GM12878 (cell line): ENCODE measurements around the gene DYNC1LI1. TPM values are rescaled to one million over a fixed set of nuclear protein-coding genes. Genes with fewer than 3 reads are reported as not detected.

Experiments
- ATAC-seq: fragments of 200-7000 bp; cut with Tn5 transposase; 3 replicates; pipeline ENCODE4 v1.9.1; 2020; ENCODE audit warnings: mild to moderate bottlenecking, moderate library complexity
- BruUV-seq: library from RNA; stranded (reverse); fragments of 400-500 nt; replicated peaks from 2 replicates; lab custom pipeline; 2021; lab: Mats Ljungman, UMichigan
- CTCF ChIA-PET: fragments of 300-600 bp; sonication (Branson Sonifier 250); formaldehyde crosslinking; extraction: SDS; loops from one replicate; lab custom pipeline; 2021; ENCODE audit warnings: inconsistent platforms; lab: Yijun Ruan, JAX
- POLR2A ChIA-PET: fragments of 350-600 bp; formaldehyde crosslinking; extraction: SDS; loops from one replicate; lab custom pipeline; 2021; ENCODE audit warnings: inconsistent platforms; lab: Charles Lee
- RAD21 ChIA-PET: fragments of 300-600 bp; sonication (Branson Sonifier 250); formaldehyde crosslinking; loops from one replicate; lab custom pipeline; 2023; ENCODE audit warnings: antibody characterized with exemption; ENCODE audit not compliant: unreplicated experiment; lab: Charles Lee
- SMC1A ChIA-PET: fragments of 300-600 bp; sonication (Branson Sonifier 250); formaldehyde crosslinking; loops from one replicate; lab custom pipeline; 2023; ENCODE audit not compliant: unreplicated experiment, uncharacterized antibody; lab: Charles Lee
- DNase-seq: peaks from one replicate; pipeline ENCODE4 v3.0.0-alpha.2; 2011; ENCODE audit warnings: low read depth, low spot score
- FAIRE-seq: peaks from 3 replicates; lab custom pipeline; 2011; peaks lifted over from hg19 to GRCh38; lab: Jason Lieb, UNC
- H2AFZ ChIP-seq: 2 replicates; pipeline ENCODE4 v1.6.0; 2011; ENCODE audit warnings: low read depth, low read length, control low read depth; ENCODE audit not compliant: control insufficient read depth
- H3K27ac ChIP-seq: 2 replicates; pipeline ENCODE4 v1.5.1; 2011; ENCODE audit warnings: control low read depth; ENCODE audit not compliant: control insufficient read depth, insufficient read depth
- H3K27me3 ChIP-seq, 2 experiments: replicated peaks in 1 of 2; 2 replicates each; pipeline versions ENCODE4 v1.6.0 to v1.6.1; 2011; ENCODE audit warnings: low read length in 1 of 2; ENCODE audit not compliant: control insufficient read depth in 2 of 2, insufficient read depth in 2 of 2
- H3K36me3 ChIP-seq, 2 experiments: 2 replicates each; pipeline ENCODE4 v1.5.1; 2011; ENCODE audit warnings: low read length in 1 of 2; ENCODE audit not compliant: control insufficient read depth in 2 of 2, insufficient read depth in 2 of 2
- H3K4me1 ChIP-seq: 2 replicates; pipeline ENCODE4 v1.6.1; 2011; ENCODE audit warnings: mild to moderate bottlenecking, low read length, moderate library complexity, mixed read lengths; ENCODE audit not compliant: control insufficient read depth, insufficient read depth
- H3K4me2 ChIP-seq: 2 replicates; pipeline ENCODE4 v1.6.0; 2011; ENCODE audit warnings: control low read depth; ENCODE audit not compliant: control insufficient read depth, insufficient read depth
- H3K4me3 ChIP-seq: fragments of 200-600 bp; sonication (generic); 2 replicates; pipeline ENCODE4 v1.5.1; 2016
- H3K79me2 ChIP-seq: 2 replicates; pipeline ENCODE4 v1.6.0; 2011; ENCODE audit warnings: low read length; ENCODE audit not compliant: control insufficient read depth, insufficient read depth
- H3K9ac ChIP-seq: 2 replicates; pipeline ENCODE4 v1.8.0; 2011; ENCODE audit warnings: low read length, control low read depth, mixed read lengths; ENCODE audit not compliant: control insufficient read depth, insufficient read depth
- H3K9me3 ChIP-seq: replicated peaks from 3 replicates; pipeline ENCODE4 v1.5.1; 2011; ENCODE audit warnings: mild to moderate bottlenecking, low read length; ENCODE audit not compliant: control insufficient read depth, insufficient read depth
- H4K20me1 ChIP-seq: 2 replicates; pipeline ENCODE4 v1.6.0; 2011; ENCODE audit not compliant: control insufficient read depth, insufficient read depth
- PAX8 ChIP-seq: fragments of 450-650 bp; IDR thresholded peaks from 2 replicates; pipeline ENCODE4 v1.6.1; 2017; ENCODE audit warnings: mild to moderate bottlenecking, moderate library complexity
- ZNF207 ChIP-seq: fragments of 450-650 bp; IDR thresholded peaks from 2 replicates; pipeline ENCODE4 v1.6.1; 2014; ENCODE audit warnings: antibody characterized with exemption, mild to moderate bottlenecking, borderline replicate concordance
- ZNF217 ChIP-seq: fragments of 450-650 bp; IDR thresholded peaks from 2 replicates; pipeline ENCODE4 v1.6.1; 2017; ENCODE audit warnings: antibody characterized with exemption, mild to moderate bottlenecking
- WGBS: methylation state at CpG from one replicate; pipeline ENCODE4 v1.1.6; 2016; ENCODE audit warnings: low lambda C conversion rate; ENCODE audit not compliant: insufficient replicate concordance, insufficient coverage; ENCODE audit errors: missing lambda C conversion rate; 5-methylcytosine and 5-hydroxymethylcytosine counted together
- in situ Hi-C: fragments of 300-500 bp; cut with MboI; formaldehyde crosslinking; loops from 9 replicates; pipeline ENCODE4 v1.14.3; 2018; ENCODE audit warnings: mixed read lengths
- intact Hi-C: fragments of 100-400 bp; cut with micrococcal nuclease; formaldehyde crosslinking; loops from one replicate; pipeline ENCODE4 v1.14.2; 2022; ENCODE audit not compliant: unreplicated experiment
- polyA plus RNA-seq, 11 experiments: library from polyadenylated mRNA; depleted of rRNA in 4 of 11; unstranded in 6 of 11; stranded (reverse) in 5 of 11; fragments of >200 nt; fragmentation: Nextera tagmentation in 4 of 11; fragmentation: Illumina TruSeq in 1 of 11; extraction: Ambion mirVana in 4 of 11; extraction: Trizol in 1 of 11; gene quantifications; 1 replicate in 1 of 11; 2 replicates in 10 of 11; pipeline versions ENCODE4 v1.2.1 to v1.2.3, GENCODE V29; 2011 to 2016; ENCODE audit warnings: inconsistent platforms in 2 of 11, missing spikeins in 2 of 11, low read depth in 1 of 11
- total RNA-seq, 4 experiments: library from RNA; depleted of rRNA in 3 of 4; stranded (reverse); fragments of >200 nt in 3 of 4; fragmentation: Illumina TruSeq in 1 of 4; extraction: Trizol in 1 of 4; gene quantifications; 2 replicates each; pipeline versions ENCODE4 v1.2.1 to v1.2.3, GENCODE V29; 2013 to 2021
- TF ChIP-seq, protein P1 (sequence below): fragments of 450-650 bp; IDR thresholded peaks from 2 replicates; pipeline ENCODE4 v1.6.1; 2017; ENCODE audit warnings: mild to moderate bottlenecking, moderate library complexity
- TF ChIP-seq, protein P2 (sequence below): IDR thresholded peaks from 2 replicates; pipeline ENCODE4 v1.6.1; 2012; ENCODE audit warnings: low read depth, low read length, improper control_type of control experiment

DYNC1LI1 gene
- total and polyA plus RNA-seq, 10 of the 15 experiments (the other 5 are each of a cell fraction or from before 2014, with no cell fraction given), result 11.5 to 51.7 (median 32.0) TPM

DNA sequence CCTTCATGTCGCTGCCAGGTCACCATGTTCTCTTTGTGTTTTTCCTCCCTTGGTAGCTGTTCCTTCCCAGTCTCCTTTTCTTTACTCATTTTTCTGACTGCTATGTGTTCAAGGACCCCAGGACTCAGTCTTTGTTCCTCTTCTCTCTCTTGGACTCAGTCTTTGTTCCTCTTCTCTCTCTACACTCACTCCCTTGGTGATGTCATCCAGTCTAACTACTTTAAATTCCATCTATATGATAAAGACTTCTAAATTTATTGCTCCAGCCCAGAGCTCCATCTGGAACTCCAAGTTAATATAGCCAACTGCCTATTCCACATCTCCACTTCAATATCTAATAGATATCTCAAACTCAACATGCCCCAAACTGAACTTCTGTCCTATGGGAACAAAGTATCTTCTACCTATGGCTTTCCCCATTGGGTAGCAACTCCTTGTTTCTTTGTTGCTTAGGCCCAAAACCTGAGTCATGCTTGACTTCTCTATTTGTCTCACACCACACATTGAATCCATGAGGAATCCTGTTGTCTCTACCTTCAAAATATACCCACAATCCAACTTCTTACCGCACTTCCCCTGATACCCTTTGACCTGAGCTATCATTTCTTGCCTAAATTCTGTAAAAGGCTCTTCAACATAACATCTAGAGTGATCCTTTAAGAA lies 4.9 kb upstream of the DYNC1LI1 start:
- Histone ChIP-seq H3K79me2 (peaks cover under 1% of the 10 kb centered on the region; the same call in 1 of the 2 replicates), H3K4me2 (no peak overlapping the region), H3K36me3 (no peaks in the 10 kb centered on the region), H3K27me3 (no peaks in the 10 kb centered on the region), H2AFZ (no peak overlapping the region), H3K4me3 (no peak overlapping the region), H3K9me3 (no peaks in the 10 kb centered on the region), H3K4me1 (peaks cover 9% of the 10 kb centered on the region; the same call in 1 of the 2 replicates), H4K20me1 (no peaks in the 10 kb centered on the region), H3K27ac (no peak overlapping the region), H3K9ac (no peak overlapping the region)
- SMC1A ChIA-PET, result interaction anchor here (0.7 to 2.6 kb wide), 5 partner anchors 7 to 66 kb away, joined by 3 to 19 read pairs (median 3); no protein-coding TSS in a partner anchor
- RAD21 ChIA-PET, result interaction anchor here (0.7 to 1.3 kb wide), 2 partner anchors 81 to 105 kb away, joined by 3 read pairs; no protein-coding TSS in a partner anchor
- CTCF ChIA-PET, result no interaction called here
- in situ Hi-C loops, result no loop called here
- ATAC-seq (no peak), DNase-seq (no peak), FAIRE-seq (no peak)
- intact Hi-C loops, result loop anchor here (5.0 kb wide), 1 partner anchor 63 kb away; no protein-coding TSS in a partner anchor
- POLR2A ChIA-PET, result no interaction called here
- 100% methylated on average over 2 of the region's 2 CpGs for WGBS
- BruUV-seq, result no TSS peak
- TF ChIP-seq ZNF217 (no peak), ZNF207 (no peak)

DNA sequence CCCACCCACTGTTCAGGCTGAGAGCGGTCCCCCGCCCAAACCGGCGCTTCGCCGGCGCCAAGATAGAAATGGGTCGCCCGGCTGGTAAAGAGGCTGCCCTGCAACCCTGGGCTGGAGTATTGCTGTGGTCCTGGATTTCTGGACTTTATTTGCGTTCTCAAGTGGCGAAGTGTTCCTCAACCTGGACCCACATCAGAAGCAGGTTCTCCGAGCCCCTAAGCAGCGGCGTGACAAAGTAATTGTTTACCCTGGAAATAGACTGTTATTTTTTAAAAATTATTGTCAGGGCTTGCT lies 481 bp upstream of the DYNC1LI1 start:
- Histone ChIP-seq H3K4me1 (no peaks in the 10 kb centered on the region), H2AFZ (peak overlapping the region; percentile 66)
- ChIA-PET RAD21 (no interaction called here), SMC1A (no interaction called here)
- ATAC-seq, result peak; percentile 51
- in situ Hi-C loops (no loop called here), intact Hi-C loops (no loop called here)
- TF ChIP-seq, protein P1, sequence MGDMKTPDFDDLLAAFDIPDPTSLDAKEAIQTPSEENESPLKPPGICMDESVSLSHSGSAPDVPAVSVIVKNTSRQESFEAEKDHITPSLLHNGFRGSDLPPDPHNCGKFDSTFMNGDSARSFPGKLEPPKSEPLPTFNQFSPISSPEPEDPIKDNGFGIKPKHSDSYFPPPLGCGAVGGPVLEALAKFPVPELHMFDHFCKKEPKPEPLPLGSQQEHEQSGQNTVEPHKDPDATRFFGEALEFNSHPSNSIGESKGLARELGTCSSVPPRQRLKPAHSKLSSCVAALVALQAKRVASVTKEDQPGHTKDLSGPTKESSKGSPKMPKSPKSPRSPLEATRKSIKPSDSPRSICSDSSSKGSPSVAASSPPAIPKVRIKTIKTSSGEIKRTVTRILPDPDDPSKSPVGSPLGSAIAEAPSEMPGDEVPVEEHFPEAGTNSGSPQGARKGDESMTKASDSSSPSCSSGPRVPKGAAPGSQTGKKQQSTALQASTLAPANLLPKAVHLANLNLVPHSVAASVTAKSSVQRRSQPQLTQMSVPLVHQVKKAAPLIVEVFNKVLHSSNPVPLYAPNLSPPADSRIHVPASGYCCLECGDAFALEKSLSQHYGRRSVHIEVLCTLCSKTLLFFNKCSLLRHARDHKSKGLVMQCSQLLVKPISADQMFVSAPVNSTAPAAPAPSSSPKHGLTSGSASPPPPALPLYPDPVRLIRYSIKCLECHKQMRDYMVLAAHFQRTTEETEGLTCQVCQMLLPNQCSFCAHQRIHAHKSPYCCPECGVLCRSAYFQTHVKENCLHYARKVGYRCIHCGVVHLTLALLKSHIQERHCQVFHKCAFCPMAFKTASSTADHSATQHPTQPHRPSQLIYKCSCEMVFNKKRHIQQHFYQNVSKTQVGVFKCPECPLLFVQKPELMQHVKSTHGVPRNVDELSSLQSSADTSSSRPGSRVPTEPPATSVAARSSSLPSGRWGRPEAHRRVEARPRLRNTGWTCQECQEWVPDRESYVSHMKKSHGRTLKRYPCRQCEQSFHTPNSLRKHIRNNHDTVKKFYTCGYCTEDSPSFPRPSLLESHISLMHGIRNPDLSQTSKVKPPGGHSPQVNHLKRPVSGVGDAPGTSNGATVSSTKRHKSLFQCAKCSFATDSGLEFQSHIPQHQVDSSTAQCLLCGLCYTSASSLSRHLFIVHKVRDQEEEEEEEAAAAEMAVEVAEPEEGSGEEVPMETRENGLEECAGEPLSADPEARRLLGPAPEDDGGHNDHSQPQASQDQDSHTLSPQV, result no peak
- TF ChIP-seq PAX8, result no peak
- TF ChIP-seq, protein P2, sequence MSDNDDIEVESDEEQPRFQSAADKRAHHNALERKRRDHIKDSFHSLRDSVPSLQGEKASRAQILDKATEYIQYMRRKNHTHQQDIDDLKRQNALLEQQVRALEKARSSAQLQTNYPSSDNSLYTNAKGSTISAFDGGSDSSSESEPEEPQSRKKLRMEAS, result no peak
- TF ChIP-seq, all 136 proteins: peak for 0
- peak overlapping the region; percentile 92 for H3K4me3 ChIP-seq
- POLR2A ChIA-PET, result interaction anchor here (0.6 kb wide), 2 partner anchors 422 to 862 kb away, joined by 3 to 4 read pairs; no protein-coding TSS in a partner anchor
- WGBS, result 1% methylated on average over 14 of the region's 14 CpGs
- H3K9me3 ChIP-seq, result no peaks in the 10 kb centered on the region
- no peak for DNase-seq
- BruUV-seq, result no TSS peak
- H3K36me3 ChIP-seq, result peaks cover 0 to 2% of the 10 kb centered on the region in 2 experiments; a peak in 1 of 4 replicates
- no peak for FAIRE-seq
- H4K20me1 ChIP-seq, result no peaks in the 10 kb centered on the region
- no peaks in the 10 kb centered on the region for H3K27me3 ChIP-seq
- H3K9ac ChIP-seq, result peak overlapping the region; percentile 77
- peaks cover 27% of the 10 kb centered on the region for H3K79me2 ChIP-seq
- CTCF ChIA-PET, result no interaction called here
- peak overlapping the region; percentile 74 for H3K27ac ChIP-seq
- peak overlapping the region; percentile 96 for H3K4me2 ChIP-seq
